Gastroesophageal sphincter (tissue), 4 donors: ENCODE measurements around the gene MKI67. TPM values are rescaled to one million over a fixed set of nuclear protein-coding genes. Genes with fewer than 3 reads are reported as not detected.

Source experiments
- ATAC-seq: fragments of 150-250 bp; one replicate; pipeline ENCODE4 v1.9.1; 2016; ENCODE audit warnings: mild to moderate bottlenecking, moderate library complexity
- H3K27ac ChIP-seq, 4 donors: fragments of 200-600 bp; sonication (generic) in 3 of 4; 1 replicate in 3 of 4; 2 replicates in 1 of 4; pipeline ENCODE4 v1.5.1; 2016 to 2019
- H3K27me3 ChIP-seq: fragments of 200-600 bp; sonication (generic); one replicate; pipeline ENCODE4 v1.5.1; 2019
- H3K36me3 ChIP-seq, 2 donors: fragments of 200-600 bp; sonication (generic); one replicate each; pipeline ENCODE4 v1.5.1; 2019; ENCODE audit warnings: control low read depth in 1 of 2
- H3K4me1 ChIP-seq, 3 donors: fragments of 200-600 bp; sonication (generic); 1 replicate in 2 of 3; 2 replicates in 1 of 3; pipeline ENCODE4 v1.5.1; 2016 to 2019; ENCODE audit warnings: control low read depth in 2 of 3
- H3K4me3 ChIP-seq, 2 donors: fragments of 200-600 bp; sonication (generic); one replicate each; pipeline ENCODE4 v1.5.1; 2019; ENCODE audit warnings: mild to moderate bottlenecking in 1 of 2, moderate library complexity in 1 of 2
- H3K9me3 ChIP-seq, 3 donors: fragments of 200-600 bp; sonication (generic); one replicate each; pipeline ENCODE4 v1.5.1; 2017 to 2019; ENCODE audit warnings: control low read depth in 2 of 3
- EP300 ChIP-seq: sonication (generic); formaldehyde crosslinking; IDR thresholded peaks from one replicate; pipeline ENCODE4 v1.6.1; 2017; ENCODE audit warnings: antibody characterized with exemption, mild to moderate bottlenecking
- POLR2A ChIP-seq, 2 donors: fragments of 450-650 bp; IDR thresholded peaks; one replicate each; pipeline ENCODE4 v1.6.1; 2017; ENCODE audit warnings: antibody characterized with exemption in 2 of 2, mild to moderate bottlenecking in 2 of 2, moderate library complexity in 1 of 2
- POLR2AphosphoS5 ChIP-seq: sonication (generic); formaldehyde crosslinking; IDR thresholded peaks from one replicate; pipeline ENCODE4 v1.6.1; 2017; ENCODE audit warnings: antibody characterized with exemption
- WGBS, 2 donors: methylation state at CpG; one replicate each; pipeline ENCODE4 v1.1.5; 2018; ENCODE audit warnings: low coverage in 1 of 2; 5-methylcytosine and 5-hydroxymethylcytosine counted together
- total RNA-seq, 4 donors: library from RNA; depleted of rRNA; stranded (reverse); fragments of >200 nt; gene quantifications; one replicate each; pipeline ENCODE4 v1.1.0, GENCODE V29; 2016
- TF ChIP-seq, protein P1 (sequence below), 4 experiments: fragments of 200-600 bp in 2 of 4; fragments of 450-650 bp in 2 of 4; sonication (generic) in 1 of 4; IDR thresholded peaks; one replicate each; pipeline ENCODE4 v1.5.1; 2017 to 2019; ENCODE audit warnings: antibody characterized with exemption in 4 of 4, mild to moderate bottlenecking in 2 of 4, moderate library complexity in 2 of 4

The MKI67 gene
- total RNA-seq, 4 donors from 2014 or later, result 0.31 to 1.9 (median 0.70) TPM

DNA sequence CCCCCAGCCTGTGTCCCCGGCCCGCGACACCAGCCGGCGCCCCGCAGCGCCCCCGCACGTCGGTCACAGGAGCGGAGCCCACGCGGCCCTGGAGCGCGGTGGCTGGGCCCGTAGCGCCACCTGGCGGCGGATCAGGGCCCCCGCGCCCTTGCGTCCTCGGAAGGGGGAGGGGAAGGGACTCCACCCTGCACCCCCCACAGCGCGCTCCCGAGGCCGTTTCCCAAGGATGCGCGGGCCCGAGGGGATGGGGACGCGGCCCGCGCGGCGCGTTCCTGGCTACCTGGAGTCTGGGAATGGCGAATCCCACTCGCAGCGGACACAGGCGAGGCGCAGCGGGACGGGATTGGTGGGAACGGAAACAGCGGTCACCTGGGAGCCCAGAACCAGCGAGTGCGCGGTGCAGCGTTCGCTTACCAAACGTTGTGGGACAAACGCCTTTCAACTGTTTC is 23.8 kb upstream of the MKI67 start:
- TF ChIP-seq, protein P1, sequence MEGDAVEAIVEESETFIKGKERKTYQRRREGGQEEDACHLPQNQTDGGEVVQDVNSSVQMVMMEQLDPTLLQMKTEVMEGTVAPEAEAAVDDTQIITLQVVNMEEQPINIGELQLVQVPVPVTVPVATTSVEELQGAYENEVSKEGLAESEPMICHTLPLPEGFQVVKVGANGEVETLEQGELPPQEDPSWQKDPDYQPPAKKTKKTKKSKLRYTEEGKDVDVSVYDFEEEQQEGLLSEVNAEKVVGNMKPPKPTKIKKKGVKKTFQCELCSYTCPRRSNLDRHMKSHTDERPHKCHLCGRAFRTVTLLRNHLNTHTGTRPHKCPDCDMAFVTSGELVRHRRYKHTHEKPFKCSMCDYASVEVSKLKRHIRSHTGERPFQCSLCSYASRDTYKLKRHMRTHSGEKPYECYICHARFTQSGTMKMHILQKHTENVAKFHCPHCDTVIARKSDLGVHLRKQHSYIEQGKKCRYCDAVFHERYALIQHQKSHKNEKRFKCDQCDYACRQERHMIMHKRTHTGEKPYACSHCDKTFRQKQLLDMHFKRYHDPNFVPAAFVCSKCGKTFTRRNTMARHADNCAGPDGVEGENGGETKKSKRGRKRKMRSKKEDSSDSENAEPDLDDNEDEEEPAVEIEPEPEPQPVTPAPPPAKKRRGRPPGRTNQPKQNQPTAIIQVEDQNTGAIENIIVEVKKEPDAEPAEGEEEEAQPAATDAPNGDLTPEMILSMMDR (IDR thresholded peaks at IDR 0.05), result peak; percentile 35 to 74 (median 54)
- TF ChIP-seq POLR2A (IDR thresholded peaks at IDR 0.05), result no peak

DNA sequence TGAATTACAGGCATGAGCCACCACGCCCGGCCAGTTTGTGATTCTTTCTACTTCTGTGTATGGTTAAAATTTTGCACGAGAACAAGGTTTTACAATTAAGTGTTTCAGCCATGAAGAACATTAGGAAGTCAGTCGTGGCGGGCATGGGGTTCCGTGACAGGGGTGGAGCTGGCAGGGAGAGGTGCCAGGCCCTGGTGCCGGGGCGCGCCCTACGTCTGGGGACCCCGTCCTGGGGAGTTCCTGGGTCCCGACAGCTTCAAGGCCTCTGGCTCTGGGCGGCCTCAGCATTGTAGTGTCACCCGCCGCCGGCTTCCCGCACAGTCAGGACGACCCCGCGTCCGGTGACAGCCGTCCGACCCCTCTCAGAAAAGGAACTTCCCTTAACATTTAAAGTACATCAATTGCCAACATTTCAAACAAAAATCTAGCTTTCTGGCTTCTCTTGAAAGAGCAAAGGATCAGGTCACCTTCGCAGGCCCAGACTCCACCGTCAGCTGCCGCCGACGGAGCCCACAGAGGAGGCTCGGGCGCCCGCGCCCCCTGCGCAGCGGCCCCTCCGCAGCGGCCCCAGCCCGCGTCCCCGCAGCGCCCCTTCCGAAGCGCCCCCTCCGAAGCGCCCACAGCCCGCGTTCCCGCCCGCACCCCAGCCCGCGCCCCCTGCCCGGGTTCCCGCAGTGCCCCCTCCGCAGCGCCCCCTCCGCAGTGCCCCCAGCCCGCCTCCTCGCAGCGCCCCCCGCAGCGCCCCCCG is 23.2 kb upstream of the MKI67 start:
- 12 to 66% methylated on average over 3 to 9 of the region's 61 CpGs for WGBS, 2 donors
- H3K9me3 ChIP-seq, result no peaks in the 10 kb centered on the region
- peaks cover 78% of the 10 kb centered on the region for H3K27me3 ChIP-seq
- no peaks in the 10 kb centered on the region for H3K36me3 ChIP-seq
- no peak overlapping the region for H3K27ac ChIP-seq
- no peak for TF ChIP-seq POLR2A (IDR thresholded peaks at IDR 0.05)
- ATAC-seq, result no peak
- H3K4me1 ChIP-seq, result peaks cover 0 to 13% (median 0%) of the 10 kb centered on the region in 3 donors
- peak overlapping the region in 1 of 2 donors; percentile 38 for H3K4me3 ChIP-seq

More for the DNA sequence above, 23.8 kb upstream of the MKI67 start:
- H3K9me3 ChIP-seq, result no peaks in the 10 kb centered on the region
- no peak overlapping the region for H3K27ac ChIP-seq
- peaks cover 83% of the 10 kb centered on the region for H3K27me3 ChIP-seq
- H3K4me1 ChIP-seq, result peaks cover 0 to 13% (median 0%) of the 10 kb centered on the region in 3 donors
- peak overlapping the region in 1 of 2 donors; percentile 38 for H3K4me3 ChIP-seq
- ATAC-seq, result peak; percentile 84
- H3K36me3 ChIP-seq, result no peaks in the 10 kb centered on the region
- no CpG with 5 or more reads among the region's 53 CpGs for WGBS, 2 donors

DNA sequence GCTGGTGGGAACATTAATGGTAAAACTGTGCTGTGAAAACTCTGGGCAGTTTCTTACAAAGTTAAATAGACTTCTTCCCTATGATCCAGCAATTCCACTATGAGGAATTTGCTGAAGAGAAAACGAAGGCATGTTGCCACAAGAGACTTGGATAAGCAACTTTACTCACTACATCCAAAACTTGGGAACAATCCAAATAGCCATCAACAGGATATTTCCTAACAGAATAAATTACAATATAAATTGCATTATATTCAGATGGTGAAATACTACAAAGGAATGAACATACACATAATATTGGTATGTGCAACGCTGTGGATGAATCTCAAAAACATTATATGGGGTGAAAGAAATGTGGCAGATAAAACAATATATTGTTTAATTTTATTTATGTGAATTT is 21.4 kb upstream of the MKI67 start:
- no peak overlapping the region for H3K4me3 ChIP-seq
- no peak for ATAC-seq
- no peaks in the 10 kb centered on the region for H3K36me3 ChIP-seq
- H3K27me3 ChIP-seq, result peaks cover 60% of the 10 kb centered on the region
- TF ChIP-seq POLR2AphosphoS5 (no peak), POLR2A (IDR thresholded peaks at IDR 0.05) (no peak), EP300 (no peak)
- TF ChIP-seq, protein P1 (IDR thresholded peaks at IDR 0.05), result no peak
- H3K9me3 ChIP-seq, result no peaks in the 10 kb centered on the region
- WGBS, 2 donors, result 38 to 50% methylated on average over 2 of the region's 2 CpGs
- H3K4me1 ChIP-seq, result peaks cover 0 to 13% (median 0%) of the 10 kb centered on the region in 3 donors
- no peak overlapping the region for H3K27ac ChIP-seq

DNA sequence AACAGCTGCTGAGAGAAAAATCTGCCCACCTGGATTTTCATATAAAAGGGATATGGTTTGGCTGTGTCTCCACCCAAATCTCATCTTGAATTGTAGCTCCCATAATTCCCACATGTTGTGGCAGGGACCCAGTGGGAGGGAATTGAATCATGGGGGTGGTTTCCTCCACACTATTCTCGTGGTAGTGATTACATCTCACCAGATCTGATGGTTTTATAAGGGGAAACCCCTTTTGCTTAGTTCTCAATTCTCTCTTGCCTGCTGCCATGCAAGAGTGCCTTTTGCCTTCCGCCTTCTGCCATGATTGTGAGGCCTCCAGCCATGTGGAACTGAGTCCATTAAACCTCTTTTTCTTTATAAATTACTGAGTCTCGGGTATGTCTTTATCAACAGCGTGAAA is 20.8 kb upstream of the MKI67 start:
- WGBS, 2 donors, result 59 to 80% methylated on average over 3 to 4 of the region's 4 CpGs
- H3K4me3 ChIP-seq, result no peak overlapping the region
- H3K27ac ChIP-seq, result no peak overlapping the region
- peaks cover 55% of the 10 kb centered on the region for H3K27me3 ChIP-seq
- H3K9me3 ChIP-seq, result no peaks in the 10 kb centered on the region
- ATAC-seq, result no peak
- H3K36me3 ChIP-seq, result no peaks in the 10 kb centered on the region
- H3K4me1 ChIP-seq, result peaks cover 0 to 13% (median 0%) of the 10 kb centered on the region in 3 donors
- TF ChIP-seq EP300, result no peak
- TF ChIP-seq POLR2AphosphoS5, result no peak
- TF ChIP-seq, protein P1 (IDR thresholded peaks at IDR 0.05), result no peak
- TF ChIP-seq POLR2A (IDR thresholded peaks at IDR 0.05), result no peak

DNA sequence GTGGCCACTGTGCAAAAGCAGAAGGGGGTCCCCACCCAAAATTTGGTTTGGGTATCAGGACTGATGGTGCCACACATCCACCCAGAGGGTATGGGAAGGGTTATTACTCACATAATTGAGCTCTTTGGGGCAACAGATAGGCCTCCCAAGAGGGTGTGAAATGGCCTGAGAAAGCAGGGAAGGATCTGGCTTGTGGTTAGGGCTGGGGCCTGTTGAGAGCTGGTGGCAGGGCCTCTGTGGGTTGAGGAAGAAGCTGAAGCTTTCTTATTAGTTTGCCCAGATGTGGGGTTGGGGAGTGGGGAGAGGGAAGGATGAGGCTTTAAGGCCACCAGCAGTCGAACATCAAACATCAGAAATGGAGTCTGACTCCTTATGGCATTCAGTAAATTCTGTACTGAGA is 18.3 kb upstream of the MKI67 start:
- Histone ChIP-seq H3K36me3 (no peaks in the 10 kb centered on the region), H3K27me3 (peaks cover 30% of the 10 kb centered on the region), H3K4me1 (peaks cover 0 to 1% (median 0%) of the 10 kb centered on the region in 3 donors), H3K9me3 (no peaks in the 10 kb centered on the region), H3K27ac (no peak overlapping the region), H3K4me3 (no peak overlapping the region)
- TF ChIP-seq POLR2AphosphoS5 (no peak), POLR2A (IDR thresholded peaks at IDR 0.05) (no peak), EP300 (no peak)
- TF ChIP-seq, protein P1 (IDR thresholded peaks at IDR 0.05), result no peak
- no peak for ATAC-seq
- 63 to 85% methylated on average over 1 of the region's 1 CpG for WGBS, 2 donors
